Measurements from ENCODE around the gene ADAMTS6. TPM values are rescaled to one million over a fixed set of nuclear protein-coding genes. Genes with fewer than 3 reads are reported as not detected.

The ADAMTS6 gene
- total and polyA plus RNA-seq, 2 experiments from 2014 or later, result 0.78 to 2.0 TPM

GRCh38 chr5:65327582-65327981, 154.1 kb downstream of the ADAMTS6 start (continued):
- no peak for TF ChIP-seq ZNF462 (CRISPR knock-in tag; IDR thresholded peaks at IDR 0.05)

GRCh38 chr5:65326922-65327321, 154.8 kb downstream of the ADAMTS6 start:
- Histone ChIP-seq H3K9me2 (ENCODE audit: insufficient read depth) (no peaks in the 10 kb centered on the region), H4K20me1 (replicated peaks; ENCODE audit: insufficient read depth) (no peaks in the 10 kb centered on the region), H3K4me2 (peak overlapping the region; percentile 13; the same call in 1 of the 2 replicates), H3K36me3 (ENCODE audit: insufficient read depth) (no peaks in the 10 kb centered on the region), H3K27ac (ENCODE audit: low read depth) (no peak overlapping the region), H3K27me3 (ENCODE audit: insufficient read depth) (no peaks in the 10 kb centered on the region), H3K4me1 (ENCODE audit: insufficient read depth) (peaks cover 26% of the 10 kb centered on the region), H3K4me3 (no peak overlapping the region), H3F3A (replicated peaks; ENCODE audit: low read depth) (no peaks in the 10 kb centered on the region), H2AFZ (peak overlapping the region; percentile 52; the same call in 1 of the 2 replicates), H3K79me2 (replicated peaks; ENCODE audit: insufficient read depth) (no peaks in the 10 kb centered on the region)
- H3K4me3 Mint-ChIP-seq, result no peak overlapping the region
- ATAC-seq (peak; percentile 76), DNase-seq (ENCODE audit: low spot score) (peak; percentile 33)
- no peaks in the 10 kb centered on the region for H3K27me3 Mint-ChIP-seq (ENCODE audit: insufficient read depth, low read depth, poor library complexity)
- peak overlapping the region; percentile 69 for H3K27ac Mint-ChIP-seq
- no peaks in the 10 kb centered on the region for H3K9me3 Mint-ChIP-seq
- no peak for TF ChIP-seq ZNF462 (CRISPR knock-in tag; IDR thresholded peaks at IDR 0.05)
- no peak for TF ChIP-seq JUNB (IDR thresholded peaks at IDR 0.05; ENCODE audit: unreplicated experiment)
- no peak for TF ChIP-seq ETS1 (IDR thresholded peaks at IDR 0.05)
- H3K4me1 Mint-ChIP-seq, result peaks cover 39% of the 10 kb centered on the region
- no peaks in the 10 kb centered on the region for H3K36me3 Mint-ChIP-seq (ENCODE audit: low read depth)

All from GM23338 (cell line).